ENCODE measurements around the gene NGDN.
A peak's percentile ranks its signal among the peaks of the same experiment; 100 is the strongest.

NGDN gene

GRCh38 chr14:23523229-23524016 is 53.9 kb downstream of the NGDN start:
- H3K9me3 ChIP-seq (ENCODE audit: control insufficient read depth, low read length), result no peaks in the 10 kb centered on the region
- H2BK120ac ChIP-seq (ENCODE audit: low read depth, low read length), result no peak overlapping the region
- H3K4ac ChIP-seq (ENCODE audit: low read depth in 1 of 2, low read length in 2 of 2), result no peak overlapping the region
- 87% methylated on average over 16 of the region's 16 CpGs for WGBS
- no peak for DNase-seq
- no peak overlapping the region for H2AFZ ChIP-seq (ENCODE audit: low read depth, low read length)
- H4K8ac ChIP-seq (ENCODE audit: low read length), result no peak overlapping the region
- H3K27me3 ChIP-seq (ENCODE audit: control insufficient read depth in 1 of 2, insufficient read depth in 1 of 2, low read length in 2 of 2), result no peaks in the 10 kb centered on the region
- peak overlapping the region in 1 of 2 experiments; percentile 10 for H3K4me3 ChIP-seq (ENCODE audit: insufficient read depth in 1 of 2, low read depth in 1 of 2, low read length in 2 of 2)
- no peak overlapping the region for H3K23ac ChIP-seq (ENCODE audit: low read length in 2 of 2)
- no peak overlapping the region for H2BK15ac ChIP-seq (ENCODE audit: low read depth, poor library complexity, severe bottlenecking)
- H2BK5ac ChIP-seq (ENCODE audit: low read depth, low read length, poor library complexity, severe bottlenecking), result no peak overlapping the region
- no peak overlapping the region for H2BK12ac ChIP-seq (ENCODE audit: low read length in 2 of 2)
- no peak overlapping the region for H3K9ac ChIP-seq (ENCODE audit: low read length)
- H3K79me1 ChIP-seq (replicated peaks; ENCODE audit: low read length, poor library complexity, severe bottlenecking), result no peaks in the 10 kb centered on the region
- H3K18ac ChIP-seq (ENCODE audit: low read depth in 1 of 2, low read length in 2 of 2), result no peak overlapping the region
- no peak overlapping the region for H3K14ac ChIP-seq (ENCODE audit: low read length in 2 of 2)
- peaks cover 6% of the 10 kb centered on the region for H3K4me1 ChIP-seq (ENCODE audit: control insufficient read depth, insufficient read depth, low read depth, low read length)
- peaks cover 0 to 44% of the 10 kb centered on the region in 2 experiments for H3K36me3 ChIP-seq (ENCODE audit: control insufficient read depth in 1 of 2, insufficient read depth in 2 of 2, low read depth in 1 of 2, low read length in 2 of 2)
- no peak overlapping the region for H4K91ac ChIP-seq (ENCODE audit: low read length)
- no peak overlapping the region for H3K4me2 ChIP-seq (ENCODE audit: low read length, poor library complexity, severe bottlenecking)
- no peak overlapping the region for H3K27ac ChIP-seq (ENCODE audit: low read length, poor library complexity, severe bottlenecking)
- H2AK5ac ChIP-seq (ENCODE audit: low read length, severe bottlenecking), result no peak overlapping the region

- H3K27ac ChIP-seq (ENCODE audit: low read length, poor library complexity, severe bottlenecking), result no peak overlapping the region
- no peak overlapping the region for H3K18ac ChIP-seq (ENCODE audit: low read depth in 1 of 2, low read length in 2 of 2)
- peaks cover 2% of the 10 kb centered on the region for H3K4me1 ChIP-seq (ENCODE audit: control insufficient read depth, insufficient read depth, low read depth, low read length)
- no peak for DNase-seq
- H3K4ac ChIP-seq (ENCODE audit: low read depth in 1 of 2, low read length in 2 of 2), result no peak overlapping the region
- no peak overlapping the region for H2AK5ac ChIP-seq (ENCODE audit: low read length, severe bottlenecking)
- H3K9me3 ChIP-seq (ENCODE audit: control insufficient read depth, low read length), result no peaks in the 10 kb centered on the region
- no peak overlapping the region for H2BK12ac ChIP-seq (ENCODE audit: low read length in 2 of 2)
- no peak overlapping the region for H3K4me3 ChIP-seq (ENCODE audit: insufficient read depth in 1 of 2, low read depth in 1 of 2, low read length in 2 of 2)
- H3K36me3 ChIP-seq (ENCODE audit: control insufficient read depth in 1 of 2, insufficient read depth in 2 of 2, low read depth in 1 of 2, low read length in 2 of 2), result peaks cover 0 to 49% of the 10 kb centered on the region in 2 experiments
- H4K91ac ChIP-seq (ENCODE audit: low read length), result no peak overlapping the region
- no peaks in the 10 kb centered on the region for H3K79me1 ChIP-seq (replicated peaks; ENCODE audit: low read length, poor library complexity, severe bottlenecking)
- H3K14ac ChIP-seq (ENCODE audit: low read length in 2 of 2), result no peak overlapping the region
- H3K9ac ChIP-seq (ENCODE audit: low read length), result no peak overlapping the region
- no peak overlapping the region for H2BK5ac ChIP-seq (ENCODE audit: low read depth, low read length, poor library complexity, severe bottlenecking)
- no peak overlapping the region for H3K4me2 ChIP-seq (ENCODE audit: low read length, poor library complexity, severe bottlenecking)
- no peak overlapping the region for H3K23ac ChIP-seq (ENCODE audit: low read length in 2 of 2)
- H2BK15ac ChIP-seq (ENCODE audit: low read depth, poor library complexity, severe bottlenecking), result no peak overlapping the region
- no peak overlapping the region for H4K8ac ChIP-seq (ENCODE audit: low read length)
- no peaks in the 10 kb centered on the region for H3K27me3 ChIP-seq (ENCODE audit: control insufficient read depth in 1 of 2, insufficient read depth in 1 of 2, low read length in 2 of 2)
- H2AFZ ChIP-seq (ENCODE audit: low read depth, low read length), result no peak overlapping the region
- WGBS, result 97% methylated on average over 14 of the region's 14 CpGs
- no peak overlapping the region for H2BK120ac ChIP-seq (ENCODE audit: low read depth, low read length)
Observed at GRCh38 chr14:23524954-23525353, 55.5 kb downstream of the NGDN start.

- Histone ChIP-seq H3K36me3 (ENCODE audit: control insufficient read depth in 1 of 2, insufficient read depth in 2 of 2, low read depth in 1 of 2, low read length in 2 of 2) (peaks cover 0 to 50% of the 10 kb centered on the region in 2 experiments), H3K14ac (ENCODE audit: low read length in 2 of 2) (no peak overlapping the region), H3K79me1 (replicated peaks; ENCODE audit: low read length, poor library complexity, severe bottlenecking) (no peaks in the 10 kb centered on the region), H3K4ac (ENCODE audit: low read depth in 1 of 2, low read length in 2 of 2) (no peak overlapping the region), H4K8ac (ENCODE audit: low read length) (no peak overlapping the region), H2BK5ac (ENCODE audit: low read depth, low read length, poor library complexity, severe bottlenecking) (no peak overlapping the region), H3K9ac (ENCODE audit: low read length) (no peak overlapping the region), H2BK15ac (ENCODE audit: low read depth, poor library complexity, severe bottlenecking) (no peak overlapping the region), H2BK120ac (ENCODE audit: low read depth, low read length) (no peak overlapping the region), H3K27ac (ENCODE audit: low read length, poor library complexity, severe bottlenecking) (no peak overlapping the region), H3K4me1 (ENCODE audit: control insufficient read depth, insufficient read depth, low read depth, low read length) (peaks cover 2% of the 10 kb centered on the region), H3K4me2 (ENCODE audit: low read length, poor library complexity, severe bottlenecking) (no peak overlapping the region), H2AFZ (ENCODE audit: low read depth, low read length) (no peak overlapping the region), H4K91ac (ENCODE audit: low read length) (no peak overlapping the region), H3K27me3 (ENCODE audit: control insufficient read depth in 1 of 2, insufficient read depth in 1 of 2, low read length in 2 of 2) (no peaks in the 10 kb centered on the region), H3K4me3 (ENCODE audit: insufficient read depth in 1 of 2, low read depth in 1 of 2, low read length in 2 of 2) (no peak overlapping the region), H2BK12ac (ENCODE audit: low read length in 2 of 2) (no peak overlapping the region), H3K9me3 (ENCODE audit: control insufficient read depth, low read length) (no peaks in the 10 kb centered on the region), H2AK5ac (ENCODE audit: low read length, severe bottlenecking) (no peak overlapping the region), H3K18ac (ENCODE audit: low read depth in 1 of 2, low read length in 2 of 2) (no peak overlapping the region), H3K23ac (ENCODE audit: low read length in 2 of 2) (no peak overlapping the region)
- 81% methylated on average over 8 of the region's 8 CpGs for whole genome bisulfite sequencing
- DNase-seq, result no peak
Observed at GRCh38 chr14:23525611-23526010, 56.1 kb downstream of the NGDN start.

All from mesenchymal stem cell (in vitro differentiated cells and primary cell).